CD14-positive monocyte (primary cell): ENCODE measurements around the gene OR2AT4. TPM values are rescaled to one million over a fixed set of nuclear protein-coding genes. Genes with fewer than 3 reads are reported as not detected.
A peak's percentile ranks its signal among the peaks of the same experiment; 100 is the strongest.

Experiments used
- DNase-seq, 3 donors: peaks; one replicate each; pipeline ENCODE4 v3.0.0-alpha.2; 2011 to 2022
- H2AFZ ChIP-seq: 2 replicates; pipeline ENCODE4 v1.6.0; 2012; ENCODE audit warnings: mild to moderate bottlenecking, low read depth, low read length, inconsistent platforms; ENCODE audit not compliant: insufficient read depth, poor library complexity, severe bottlenecking
- H3K27ac ChIP-seq, 2 donors: 1 replicate in 1 of 2; 2 replicates in 1 of 2; pipeline ENCODE4 v1.5.1; 2012 to 2013; ENCODE audit warnings: low read length in 2 of 2, control low read depth in 1 of 2, inconsistent platforms in 1 of 2, low read depth in 1 of 2, mild to moderate bottlenecking in 1 of 2
- H3K27me3 ChIP-seq, 2 donors: one replicate each; pipeline versions ENCODE4 v1.6.0 to v1.6.1; 2011 to 2013; ENCODE audit warnings: low read length in 2 of 2; ENCODE audit not compliant: control insufficient read depth in 2 of 2, insufficient read depth in 2 of 2
- H3K36me3 ChIP-seq, 2 donors: replicated peaks in 1 of 2; 1 replicate in 1 of 2; 2 replicates in 1 of 2; pipeline versions ENCODE4 v1.5.1 to v1.6.1; 2012 to 2013; ENCODE audit warnings: low read length in 2 of 2, control low read depth in 1 of 2, inconsistent platforms in 1 of 2, mild to moderate bottlenecking in 1 of 2; ENCODE audit not compliant: insufficient read depth in 2 of 2, control insufficient read depth in 1 of 2
- H3K4me1 ChIP-seq, 2 donors: 1 replicate in 1 of 2; 2 replicates in 1 of 2; pipeline versions ENCODE4 v1.5.1 to v1.6.1; 2012 to 2013; ENCODE audit warnings: low read length in 2 of 2, control low read depth in 1 of 2, inconsistent platforms in 1 of 2, mild to moderate bottlenecking in 1 of 2, moderate library complexity in 1 of 2; ENCODE audit not compliant: insufficient read depth in 2 of 2, control insufficient read depth in 1 of 2
- H3K4me2 ChIP-seq: replicated peaks from 2 replicates; pipeline ENCODE3; 2012; ENCODE audit warnings: low read length, moderate library complexity, mild to moderate bottlenecking; ENCODE audit not compliant: poor library complexity, severe bottlenecking; ENCODE audit errors: extremely low read depth
- H3K4me3 ChIP-seq, 3 experiments: fragments of 200-600 bp in 1 of 3; sonication (generic) in 1 of 3; replicated peaks in 1 of 3; 1 replicate in 2 of 3; 2 replicates in 1 of 3; pipeline ENCODE4 v1.5.1; 2011 to 2013; ENCODE audit warnings: low read length in 3 of 3, mild to moderate bottlenecking in 3 of 3, control low read depth in 2 of 3, low read depth in 2 of 3, inconsistent platforms in 1 of 3, moderate library complexity in 1 of 3
- H3K79me2 ChIP-seq: 2 replicates; pipeline ENCODE4 v1.6.0; 2012; ENCODE audit warnings: mild to moderate bottlenecking, control low read depth, inconsistent platforms, low read length, moderate library complexity; ENCODE audit not compliant: insufficient read depth
- H3K9ac ChIP-seq: 2 replicates; pipeline ENCODE4 v1.6.0; 2017; ENCODE audit warnings: low read length, mild to moderate bottlenecking; ENCODE audit not compliant: insufficient read depth, poor library complexity, severe bottlenecking
- H3K9me3 ChIP-seq, 2 donors: replicated peaks in 1 of 2; 1 replicate in 1 of 2; 2 replicates in 1 of 2; pipeline versions ENCODE4 v1.5.1 to v1.6.1; 2012 to 2013; ENCODE audit warnings: low read length in 2 of 2, control low read depth in 1 of 2; ENCODE audit not compliant: control insufficient read depth in 1 of 2, insufficient read depth in 1 of 2
- H4K20me1 ChIP-seq: 2 replicates; pipeline ENCODE4 v1.6.0; 2012; ENCODE audit warnings: mild to moderate bottlenecking, low read length, control low read depth, moderate library complexity; ENCODE audit not compliant: insufficient read depth
- H3K27ac Mint-ChIP-seq, 7 donors: one replicate each; pipeline ENCODE4 v1.8.0; 2020; ENCODE audit warnings: mild to moderate bottlenecking in 7 of 7, mixed read lengths in 7 of 7, moderate library complexity in 6 of 7, inconsistent platforms in 2 of 7
- H3K27me3 Mint-ChIP-seq, 3 donors: one replicate each; pipeline ENCODE4 v1.8.0; 2021 to 2022; ENCODE audit warnings: low read depth in 3 of 3, mild to moderate bottlenecking in 3 of 3, mixed read lengths in 3 of 3, moderate library complexity in 3 of 3, inconsistent platforms in 1 of 3
- H3K36me3 Mint-ChIP-seq, 2 donors: one replicate each; pipeline ENCODE4 v1.8.0; 2020; ENCODE audit warnings: mixed read lengths in 2 of 2, inconsistent platforms in 1 of 2, mild to moderate bottlenecking in 1 of 2
- H3K4me1 Mint-ChIP-seq: one replicate; pipeline ENCODE4 v1.8.0; 2020; ENCODE audit warnings: mild to moderate bottlenecking, mixed read lengths
- H3K4me3 Mint-ChIP-seq, 2 donors: one replicate each; pipeline ENCODE4 v1.8.0; 2020; ENCODE audit warnings: mild to moderate bottlenecking in 2 of 2, mixed read lengths in 2 of 2, moderate library complexity in 1 of 2
- H3K9me3 Mint-ChIP-seq, 7 donors: one replicate each; pipeline ENCODE4 v1.8.0; 2020 to 2022; ENCODE audit warnings: mixed read lengths in 7 of 7, mild to moderate bottlenecking in 6 of 7, moderate library complexity in 6 of 7, inconsistent platforms in 2 of 7
- CTCF ChIP-seq: fragments of 200-600 bp; IDR thresholded peaks from one replicate; pipeline ENCODE4 v1.8.0; 2022; ENCODE audit warnings: antibody characterized with exemption, mild to moderate bottlenecking
- WGBS: methylation state at CpG from one replicate; pipeline ENCODE4 v1.1.5; 2013; ENCODE audit warnings: missing lambda C conversion rate; ENCODE audit not compliant: insufficient coverage; 5-methylcytosine and 5-hydroxymethylcytosine counted together
- intact Hi-C, 2 donors: fragments of 100-400 bp; cut with micrococcal nuclease; formaldehyde crosslinking; loops; one replicate each; pipeline versions ENCODE4 v1.15.0 to v1.15.1; 2023
- polyA plus RNA-seq, 3 donors: library from polyadenylated mRNA; depleted of rRNA in 1 of 3; unstranded in 2 of 3; stranded (reverse) in 1 of 3; fragments of 300-500 nt in 2 of 3; fragments of >200 nt in 1 of 3; fragmentation: Illumina TruSeq in 2 of 3; gene quantifications; 1 replicate in 2 of 3; 2 replicates in 1 of 3; pipeline ENCODE4 v1.2.3, GENCODE V29; 2012 to 2021

Gene OR2AT4
- polyA plus RNA-seq, 3 donors: not detected

DNA sequence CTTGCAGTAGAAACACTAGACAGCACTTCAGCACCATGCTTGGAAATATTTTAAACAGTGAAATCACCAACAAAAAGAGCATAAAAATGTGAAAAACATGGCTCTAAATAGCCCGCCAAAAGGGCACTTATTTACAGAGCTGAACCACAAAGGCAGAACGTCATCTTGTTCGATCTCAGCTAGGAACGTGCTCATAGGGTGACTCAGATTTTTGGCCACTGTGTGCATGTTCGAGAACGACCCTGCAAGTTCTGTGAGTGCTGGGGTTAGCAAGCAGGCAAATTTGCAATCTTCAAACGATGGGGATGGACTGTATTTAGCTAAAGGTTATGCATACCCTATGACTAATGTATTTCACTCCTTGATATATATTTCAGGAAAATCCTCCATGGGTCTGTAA is 30.6 kb downstream of the OR2AT4 start:
- H4K20me1 ChIP-seq: no peaks in the 10 kb centered on the region
- no peak overlapping the region for H3K9ac ChIP-seq
- no peaks in the 10 kb centered on the region for H3K4me1 Mint-ChIP-seq
- no peak for DNase-seq
- no peaks in the 10 kb centered on the region for H3K9me3 ChIP-seq
- H3K4me3 Mint-ChIP-seq: no peak overlapping the region
- H3K36me3 ChIP-seq: no peaks in the 10 kb centered on the region
- no peak overlapping the region for H3K4me3 ChIP-seq
- H3K4me2 ChIP-seq: no peak overlapping the region
- H3K4me1 ChIP-seq: no peaks in the 10 kb centered on the region
- H3K9me3 Mint-ChIP-seq: peaks cover 0 to 4% (median 1%) of the 10 kb centered on the region in 7 donors
- H3K27me3 ChIP-seq: peaks cover 3 to 6% of the 10 kb centered on the region in 2 donors
- 94% methylated on average over 5 of the region's 7 CpGs for WGBS
- no peak overlapping the region for H2AFZ ChIP-seq
- TF ChIP-seq CTCF: no peak
- H3K27me3 Mint-ChIP-seq: peaks cover 5 to 11% (median 7%) of the 10 kb centered on the region in 3 donors
- H3K79me2 ChIP-seq: no peaks in the 10 kb centered on the region
- intact Hi-C loops: no loop called here
- H3K36me3 Mint-ChIP-seq: no peaks in the 10 kb centered on the region
- peak overlapping the region in 1 of 7 donors; percentile 31 for H3K27ac Mint-ChIP-seq
- no peak overlapping the region for H3K27ac ChIP-seq

DNA sequence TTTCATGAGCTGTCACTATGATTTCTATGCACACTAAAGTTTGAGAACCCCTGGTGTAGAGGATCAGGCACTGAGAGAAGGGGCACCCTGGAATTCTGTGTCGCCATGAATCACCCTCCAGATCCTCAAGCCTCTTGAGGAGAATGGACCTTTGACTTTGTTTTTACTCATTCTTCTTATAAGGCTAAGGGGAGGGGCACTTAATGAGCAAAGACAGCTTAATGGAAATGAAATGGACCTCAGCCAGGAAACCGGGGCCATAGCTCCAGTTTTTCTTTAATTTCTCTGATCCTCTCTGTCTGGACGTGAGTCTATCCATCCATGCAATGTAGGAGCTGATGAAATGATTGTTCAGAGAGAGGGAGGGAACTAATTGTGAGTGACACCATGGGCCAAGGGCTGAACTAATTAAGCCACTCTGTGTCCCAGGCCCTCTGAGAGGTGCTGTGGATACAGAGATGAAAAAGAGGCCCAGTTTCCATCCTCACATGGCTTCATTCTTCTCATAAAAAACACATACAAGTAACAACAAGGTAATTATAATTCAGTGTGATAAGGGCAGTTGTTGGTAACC is 32.8 kb downstream of the OR2AT4 start:
- Histone ChIP-seq H3K36me3 (no peaks in the 10 kb centered on the region), H3K9me3 (no peaks in the 10 kb centered on the region), H3K27me3 (peaks cover 3 to 9% of the 10 kb centered on the region in 2 donors), H3K9ac (no peak overlapping the region), H3K4me1 (no peaks in the 10 kb centered on the region), H3K27ac (no peak overlapping the region), H3K79me2 (no peaks in the 10 kb centered on the region), H2AFZ (no peak overlapping the region), H3K4me3 (no peak overlapping the region), H4K20me1 (no peaks in the 10 kb centered on the region), H3K4me2 (no peak overlapping the region)
- intact Hi-C loops: no loop called here
- no peaks in the 10 kb centered on the region for H3K36me3 Mint-ChIP-seq
- WGBS: 80% methylated on average over 2 of the region's 3 CpGs
- DNase-seq: no peak
- no peaks in the 10 kb centered on the region for H3K4me1 Mint-ChIP-seq
- H3K9me3 Mint-ChIP-seq: peaks cover 0 to 4% (median 1%) of the 10 kb centered on the region in 7 donors
- no peak overlapping the region for H3K27ac Mint-ChIP-seq
- H3K4me3 Mint-ChIP-seq: no peak overlapping the region
- TF ChIP-seq CTCF: no peak
- H3K27me3 Mint-ChIP-seq: peaks cover 4 to 9% (median 8%) of the 10 kb centered on the region in 3 donors
